Measurements from ENCODE around the gene INTS7.

Gene INTS7

DNA sequence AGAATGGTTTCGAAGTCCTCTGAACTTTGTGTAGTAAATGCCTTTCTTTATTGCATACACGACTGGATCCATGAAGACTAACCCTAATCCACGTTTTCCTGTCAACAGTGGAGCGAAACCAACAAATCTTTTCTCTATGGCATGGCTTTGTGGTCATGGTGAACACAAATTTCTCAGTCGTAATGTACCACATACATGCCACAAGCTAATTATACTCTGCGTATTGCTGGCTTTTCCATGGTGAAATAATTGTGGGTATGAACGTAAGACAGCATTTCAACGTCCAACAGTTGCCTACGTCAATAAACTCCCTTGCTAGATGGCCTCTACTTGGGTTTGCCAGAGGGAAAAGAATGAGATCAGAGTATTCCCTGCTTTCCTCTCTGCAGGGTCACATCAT lies 27.5 kb downstream of the INTS7 start:
- TF ChIP-seq POLR2AphosphoS5 (IDR thresholded peaks at IDR 0.05; ENCODE audit: low read depth, low read length), result no peak
- TF ChIP-seq TAF1 (IDR thresholded peaks at IDR 0.05; ENCODE audit: borderline replicate concordance, insufficient read depth, low read length), result no peak
- TF ChIP-seq SIN3A (IDR thresholded peaks at IDR 0.05; ENCODE audit: borderline replicate concordance, insufficient read depth, low read length), result no peak
- TF ChIP-seq, protein P1, sequence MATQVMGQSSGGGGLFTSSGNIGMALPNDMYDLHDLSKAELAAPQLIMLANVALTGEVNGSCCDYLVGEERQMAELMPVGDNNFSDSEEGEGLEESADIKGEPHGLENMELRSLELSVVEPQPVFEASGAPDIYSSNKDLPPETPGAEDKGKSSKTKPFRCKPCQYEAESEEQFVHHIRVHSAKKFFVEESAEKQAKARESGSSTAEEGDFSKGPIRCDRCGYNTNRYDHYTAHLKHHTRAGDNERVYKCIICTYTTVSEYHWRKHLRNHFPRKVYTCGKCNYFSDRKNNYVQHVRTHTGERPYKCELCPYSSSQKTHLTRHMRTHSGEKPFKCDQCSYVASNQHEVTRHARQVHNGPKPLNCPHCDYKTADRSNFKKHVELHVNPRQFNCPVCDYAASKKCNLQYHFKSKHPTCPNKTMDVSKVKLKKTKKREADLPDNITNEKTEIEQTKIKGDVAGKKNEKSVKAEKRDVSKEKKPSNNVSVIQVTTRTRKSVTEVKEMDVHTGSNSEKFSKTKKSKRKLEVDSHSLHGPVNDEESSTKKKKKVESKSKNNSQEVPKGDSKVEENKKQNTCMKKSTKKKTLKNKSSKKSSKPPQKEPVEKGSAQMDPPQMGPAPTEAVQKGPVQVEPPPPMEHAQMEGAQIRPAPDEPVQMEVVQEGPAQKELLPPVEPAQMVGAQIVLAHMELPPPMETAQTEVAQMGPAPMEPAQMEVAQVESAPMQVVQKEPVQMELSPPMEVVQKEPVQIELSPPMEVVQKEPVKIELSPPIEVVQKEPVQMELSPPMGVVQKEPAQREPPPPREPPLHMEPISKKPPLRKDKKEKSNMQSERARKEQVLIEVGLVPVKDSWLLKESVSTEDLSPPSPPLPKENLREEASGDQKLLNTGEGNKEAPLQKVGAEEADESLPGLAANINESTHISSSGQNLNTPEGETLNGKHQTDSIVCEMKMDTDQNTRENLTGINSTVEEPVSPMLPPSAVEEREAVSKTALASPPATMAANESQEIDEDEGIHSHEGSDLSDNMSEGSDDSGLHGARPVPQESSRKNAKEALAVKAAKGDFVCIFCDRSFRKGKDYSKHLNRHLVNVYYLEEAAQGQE (IDR thresholded peaks at IDR 0.05; ENCODE audit: insufficient read depth in 1 of 2, low read depth in 2 of 2, low read length in 2 of 2), result no peak
- TF ChIP-seq FOXP2 (optimal IDR thresholded peaks at IDR 0.05; ENCODE audit: borderline replicate concordance, extremely low read depth, extremely low read length, insufficient read depth), result no peak

- TF ChIP-seq TAF1 (IDR thresholded peaks at IDR 0.05; ENCODE audit: borderline replicate concordance, insufficient read depth, low read length) (no peak), POLR2AphosphoS5 (IDR thresholded peaks at IDR 0.05; ENCODE audit: low read depth, low read length) (no peak), FOXP2 (optimal IDR thresholded peaks at IDR 0.05; ENCODE audit: borderline replicate concordance, extremely low read depth, extremely low read length, insufficient read depth) (no peak), SIN3A (IDR thresholded peaks at IDR 0.05; ENCODE audit: borderline replicate concordance, insufficient read depth, low read length) (no peak)
- TF ChIP-seq, protein P1 (IDR thresholded peaks at IDR 0.05; ENCODE audit: insufficient read depth in 1 of 2, low read depth in 2 of 2, low read length in 2 of 2), result no peak
These were observed 28.2 kb downstream of the INTS7 start for GRCh38 chr1:212007178-212007577.

DNA sequence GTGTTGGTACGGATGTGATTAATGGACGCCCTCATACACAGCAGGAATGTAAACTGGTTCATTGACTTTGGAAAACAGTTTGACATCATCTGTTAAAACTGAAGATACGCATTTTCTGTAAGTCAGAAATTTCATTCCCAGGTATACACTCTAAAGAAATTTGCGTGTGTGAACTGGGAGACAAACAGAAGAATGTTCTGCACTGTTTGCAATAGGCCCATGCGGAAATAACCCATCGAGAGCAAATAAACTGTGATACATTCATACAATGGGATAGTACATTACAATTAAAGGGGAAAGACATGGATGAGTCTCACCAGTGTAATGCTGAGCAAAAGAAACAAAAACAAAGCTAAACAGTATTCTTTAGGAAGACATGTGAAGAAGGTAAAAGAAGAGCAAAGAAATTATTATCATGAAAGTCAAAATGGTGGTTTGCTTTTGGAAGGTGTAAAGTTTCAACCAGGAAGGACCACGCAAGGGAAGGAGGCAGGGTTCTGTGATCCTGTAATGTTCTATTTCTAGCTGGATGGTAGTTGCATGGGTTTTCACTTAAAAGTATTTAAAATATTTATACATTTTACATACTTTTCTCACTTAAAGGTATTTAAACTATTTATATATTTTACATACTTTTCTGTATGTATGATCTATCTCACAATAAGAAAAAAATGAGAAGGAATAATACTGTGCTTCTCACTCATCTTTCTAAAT lies 30.3 kb downstream of the INTS7 start:
- TF ChIP-seq FOXP2 (optimal IDR thresholded peaks at IDR 0.05; ENCODE audit: borderline replicate concordance, extremely low read depth, extremely low read length, insufficient read depth) (no peak), SIN3A (IDR thresholded peaks at IDR 0.05; ENCODE audit: borderline replicate concordance, insufficient read depth, low read length) (no peak), TAF1 (IDR thresholded peaks at IDR 0.05; ENCODE audit: borderline replicate concordance, insufficient read depth, low read length) (no peak), POLR2AphosphoS5 (IDR thresholded peaks at IDR 0.05; ENCODE audit: low read depth, low read length) (no peak)
- TF ChIP-seq, protein P1 (IDR thresholded peaks at IDR 0.05; ENCODE audit: insufficient read depth in 1 of 2, low read depth in 2 of 2, low read length in 2 of 2), result no peak

GRCh38 chr1:212002536-212002935 lies 32.8 kb downstream of the INTS7 start:
- TF ChIP-seq, protein P1 (IDR thresholded peaks at IDR 0.05; ENCODE audit: insufficient read depth in 1 of 2, low read depth in 2 of 2, low read length in 2 of 2), result no peak
- TF ChIP-seq TAF1 (IDR thresholded peaks at IDR 0.05; ENCODE audit: borderline replicate concordance, insufficient read depth, low read length) (no peak), POLR2AphosphoS5 (IDR thresholded peaks at IDR 0.05; ENCODE audit: low read depth, low read length) (no peak), FOXP2 (optimal IDR thresholded peaks at IDR 0.05; ENCODE audit: borderline replicate concordance, extremely low read depth, extremely low read length, insufficient read depth) (no peak), SIN3A (IDR thresholded peaks at IDR 0.05; ENCODE audit: borderline replicate concordance, insufficient read depth, low read length) (no peak)
